Ovary (tissue), 3 donors: ENCODE results near the gene BLOC1S3.

Experiments used
- EP300 ChIP-seq: sonication (generic); formaldehyde crosslinking; IDR thresholded peaks from one replicate; pipeline ENCODE4 v1.6.1; 2017; ENCODE audit warnings: antibody characterized with exemption
- POLR2A ChIP-seq: fragments of 450-650 bp; IDR thresholded peaks from one replicate; pipeline ENCODE4 v1.6.1; 2017; ENCODE audit warnings: antibody characterized with exemption, mild to moderate bottlenecking, moderate library complexity
- TF ChIP-seq, protein P1 (sequence below), 3 donors: fragments of 450-650 bp in 2 of 3; fragments of 200-600 bp in 1 of 3; IDR thresholded peaks; one replicate each; pipeline versions ENCODE4 v1.5.1 to v1.8.0; 2016 to 2022; ENCODE audit warnings: antibody characterized with exemption in 3 of 3, mild to moderate bottlenecking in 1 of 3
- donor health status: DM: no; HTN: no; CAD: no.

DNA sequence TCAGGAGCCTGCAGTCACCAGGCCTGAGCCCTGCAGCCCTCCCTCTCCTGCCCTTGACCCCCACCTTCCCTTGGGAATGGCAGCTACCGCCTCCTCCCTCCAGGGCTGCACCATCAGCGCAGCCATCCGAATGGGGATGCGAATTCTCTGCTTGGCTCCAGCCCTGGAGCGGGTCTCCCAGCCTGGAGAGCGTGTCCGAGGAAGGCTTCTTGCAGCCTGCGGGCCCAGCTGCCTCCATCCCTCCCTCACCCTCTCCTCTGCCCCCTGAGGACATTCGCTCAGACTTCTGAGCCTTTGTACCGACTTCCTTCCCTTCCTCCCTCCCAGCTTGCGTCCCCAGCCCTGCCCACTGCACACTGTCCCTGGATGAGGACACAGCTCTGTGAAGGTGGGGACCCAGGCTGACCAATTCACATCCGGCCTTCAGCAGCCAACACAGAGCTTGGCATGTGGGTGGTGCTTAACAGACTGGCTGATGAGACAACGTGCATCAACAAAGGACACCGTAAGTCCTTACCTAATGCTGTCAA is 11.8 kb upstream of the BLOC1S3 start:
- TF ChIP-seq, protein P1, sequence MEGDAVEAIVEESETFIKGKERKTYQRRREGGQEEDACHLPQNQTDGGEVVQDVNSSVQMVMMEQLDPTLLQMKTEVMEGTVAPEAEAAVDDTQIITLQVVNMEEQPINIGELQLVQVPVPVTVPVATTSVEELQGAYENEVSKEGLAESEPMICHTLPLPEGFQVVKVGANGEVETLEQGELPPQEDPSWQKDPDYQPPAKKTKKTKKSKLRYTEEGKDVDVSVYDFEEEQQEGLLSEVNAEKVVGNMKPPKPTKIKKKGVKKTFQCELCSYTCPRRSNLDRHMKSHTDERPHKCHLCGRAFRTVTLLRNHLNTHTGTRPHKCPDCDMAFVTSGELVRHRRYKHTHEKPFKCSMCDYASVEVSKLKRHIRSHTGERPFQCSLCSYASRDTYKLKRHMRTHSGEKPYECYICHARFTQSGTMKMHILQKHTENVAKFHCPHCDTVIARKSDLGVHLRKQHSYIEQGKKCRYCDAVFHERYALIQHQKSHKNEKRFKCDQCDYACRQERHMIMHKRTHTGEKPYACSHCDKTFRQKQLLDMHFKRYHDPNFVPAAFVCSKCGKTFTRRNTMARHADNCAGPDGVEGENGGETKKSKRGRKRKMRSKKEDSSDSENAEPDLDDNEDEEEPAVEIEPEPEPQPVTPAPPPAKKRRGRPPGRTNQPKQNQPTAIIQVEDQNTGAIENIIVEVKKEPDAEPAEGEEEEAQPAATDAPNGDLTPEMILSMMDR (IDR thresholded peaks at IDR 0.05), result no peak
- TF ChIP-seq POLR2A (no peak), EP300 (no peak)
